ENCODE data around the gene CLEC4F.

GRCh38 chr2:70799706-70800105, 20.7 kb downstream of the CLEC4F start:
- TF ChIP-seq EZH2 (IDR thresholded peaks at IDR 0.05) (no peak), FOXP2 (optimal IDR thresholded peaks at IDR 0.05; ENCODE audit: control extremely low read depth, extremely low read length, insufficient read depth) (no peak), POLR2AphosphoS5 (IDR thresholded peaks at IDR 0.05; ENCODE audit: borderline replicate concordance, low read depth, low read length) (no peak)

Data from SK-N-MC (cell line).